MCF 10A (cell line): ENCODE data around the gene SART3. TPM values are rescaled to one million over a fixed set of nuclear protein-coding genes. Genes with fewer than 3 reads are reported as not detected.

Source experiments
- BruUV-seq: library from RNA; stranded (reverse); fragments of 400-500 nt; replicated peaks from 2 replicates; lab custom pipeline; 2021; lab: Mats Ljungman, UMichigan
- CTCF ChIA-PET: fragments of 300-600 bp; sonication (Branson Sonifier 250); formaldehyde crosslinking; extraction: SDS; loops from one replicate; lab custom pipeline; 2021; ENCODE audit warnings: antibody characterized with exemption, inconsistent platforms; lab: Yijun Ruan, JAX
- POLR2A ChIA-PET: fragments of 300-600, 350-650 bp; sonication (Branson Sonifier 250); formaldehyde crosslinking; extraction: SDS; loops from one replicate; lab custom pipeline; 2020; ENCODE audit warnings: antibody characterized with exemption, inconsistent platforms; lab: Yijun Ruan, JAX
- DNase-seq: peaks from one replicate; pipeline ENCODE4 v3.0.0-alpha.2; 2018; ENCODE audit not compliant: unreplicated experiment
- H3K27ac Mint-ChIP-seq: one replicate; pipeline ENCODE4 v1.8.0; 2022; ENCODE audit warnings: mild to moderate bottlenecking, low read depth, mixed read lengths; ENCODE audit not compliant: unreplicated experiment
- H3K27me3 Mint-ChIP-seq: one replicate; pipeline ENCODE4 v1.8.0; 2022; ENCODE audit warnings: mixed read lengths; ENCODE audit not compliant: insufficient read depth, unreplicated experiment
- H3K36me3 Mint-ChIP-seq: one replicate; pipeline ENCODE4 v1.8.0; 2022; ENCODE audit warnings: mild to moderate bottlenecking, moderate library complexity, mixed read lengths; ENCODE audit not compliant: insufficient read depth, unreplicated experiment
- H3K4me1 Mint-ChIP-seq: one replicate; pipeline ENCODE4 v1.8.0; 2022; ENCODE audit warnings: mixed read lengths; ENCODE audit not compliant: insufficient read depth, unreplicated experiment
- H3K4me3 Mint-ChIP-seq: one replicate; pipeline ENCODE4 v1.8.0; 2022; ENCODE audit warnings: mild to moderate bottlenecking, moderate library complexity, mixed read lengths; ENCODE audit not compliant: unreplicated experiment
- H3K9me3 Mint-ChIP-seq: one replicate; pipeline ENCODE4 v1.8.0; 2022; ENCODE audit warnings: mixed read lengths; ENCODE audit not compliant: unreplicated experiment
- intact Hi-C: fragments of 100-400 bp; cut with micrococcal nuclease; formaldehyde crosslinking; loops from 2 replicates; pipeline ENCODE4 v1.14.1; 2022
- total RNA-seq: library from RNA; stranded (reverse); gene quantifications from 2 replicates; pipeline ENCODE4 v1.2.3, GENCODE V29; 2022
- TF ChIP-seq, protein P1 (sequence below): fragments of 200-600 bp; IDR thresholded peaks from one replicate; pipeline ENCODE4 v1.8.0; 2022; ENCODE audit warnings: antibody characterized with exemption, mild to moderate bottlenecking; ENCODE audit not compliant: unreplicated experiment

SART3 gene
- total RNA-seq, 1 experiment from 2014 or later: 73.4 TPM

GRCh38 chr12:108584456-108585065, 23.6 kb upstream of the SART3 start:
- Mint-ChIP-seq H3K4me1 (no peaks in the 10 kb centered on the region), H3K27ac (no peak overlapping the region)
- CTCF ChIA-PET: interaction anchor here (1.1 to 1.2 kb wide), 2 partner anchors 12 to 33 kb away, joined by 3 to 4 read pairs; no protein-coding TSS in a partner anchor

DNA sequence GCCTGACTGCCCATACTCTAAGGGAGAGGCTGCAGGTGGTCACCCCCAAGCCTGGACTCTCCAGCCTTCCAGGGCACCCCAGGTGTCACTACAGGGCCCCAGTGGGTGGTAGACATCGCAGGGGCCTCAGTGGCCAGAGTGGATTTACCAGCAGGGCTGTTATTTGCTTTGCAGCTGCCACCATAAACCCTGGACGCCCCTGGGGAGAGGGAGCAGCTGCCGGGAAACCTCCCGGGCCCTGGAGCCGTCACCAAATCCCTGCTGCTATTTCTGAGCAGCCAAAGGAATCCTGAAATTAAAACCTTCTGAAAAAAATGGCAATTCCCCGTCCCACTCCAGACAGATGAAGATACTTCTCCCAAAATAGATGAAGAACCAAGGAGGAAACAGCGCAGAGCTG, 23.0 kb upstream of the SART3 start:
- Mint-ChIP-seq H3K27ac (no peak overlapping the region), H3K9me3 (peaks cover 4% of the 10 kb centered on the region), H3K4me1 (no peaks in the 10 kb centered on the region), H3K36me3 (no peaks in the 10 kb centered on the region), H3K27me3 (peaks cover 11% of the 10 kb centered on the region), H3K4me3 (no peak overlapping the region)
- ChIA-PET CTCF (interaction anchor here (1.1 to 1.2 kb wide), 2 partner anchors 11 to 34 kb away, joined by 3 to 4 read pairs; no protein-coding TSS in a partner anchor), POLR2A (no interaction called here)
- TF ChIP-seq, protein P1, sequence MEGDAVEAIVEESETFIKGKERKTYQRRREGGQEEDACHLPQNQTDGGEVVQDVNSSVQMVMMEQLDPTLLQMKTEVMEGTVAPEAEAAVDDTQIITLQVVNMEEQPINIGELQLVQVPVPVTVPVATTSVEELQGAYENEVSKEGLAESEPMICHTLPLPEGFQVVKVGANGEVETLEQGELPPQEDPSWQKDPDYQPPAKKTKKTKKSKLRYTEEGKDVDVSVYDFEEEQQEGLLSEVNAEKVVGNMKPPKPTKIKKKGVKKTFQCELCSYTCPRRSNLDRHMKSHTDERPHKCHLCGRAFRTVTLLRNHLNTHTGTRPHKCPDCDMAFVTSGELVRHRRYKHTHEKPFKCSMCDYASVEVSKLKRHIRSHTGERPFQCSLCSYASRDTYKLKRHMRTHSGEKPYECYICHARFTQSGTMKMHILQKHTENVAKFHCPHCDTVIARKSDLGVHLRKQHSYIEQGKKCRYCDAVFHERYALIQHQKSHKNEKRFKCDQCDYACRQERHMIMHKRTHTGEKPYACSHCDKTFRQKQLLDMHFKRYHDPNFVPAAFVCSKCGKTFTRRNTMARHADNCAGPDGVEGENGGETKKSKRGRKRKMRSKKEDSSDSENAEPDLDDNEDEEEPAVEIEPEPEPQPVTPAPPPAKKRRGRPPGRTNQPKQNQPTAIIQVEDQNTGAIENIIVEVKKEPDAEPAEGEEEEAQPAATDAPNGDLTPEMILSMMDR: no peak
- no TSS peak for BruUV-seq
- intact Hi-C loops: no loop called here
- no peak for DNase-seq

More at GRCh38 chr12:108584456-108585065, 23.6 kb upstream of the SART3 start:
- POLR2A ChIA-PET: no interaction called here
- Mint-ChIP-seq H3K9me3 (no peaks in the 10 kb centered on the region), H3K27me3 (peaks cover 11% of the 10 kb centered on the region), H3K36me3 (no peaks in the 10 kb centered on the region), H3K4me3 (no peak overlapping the region)
- DNase-seq: no peak
- intact Hi-C loops: no loop called here
- no TSS peak for BruUV-seq
- TF ChIP-seq, protein P1: no peak

DNA sequence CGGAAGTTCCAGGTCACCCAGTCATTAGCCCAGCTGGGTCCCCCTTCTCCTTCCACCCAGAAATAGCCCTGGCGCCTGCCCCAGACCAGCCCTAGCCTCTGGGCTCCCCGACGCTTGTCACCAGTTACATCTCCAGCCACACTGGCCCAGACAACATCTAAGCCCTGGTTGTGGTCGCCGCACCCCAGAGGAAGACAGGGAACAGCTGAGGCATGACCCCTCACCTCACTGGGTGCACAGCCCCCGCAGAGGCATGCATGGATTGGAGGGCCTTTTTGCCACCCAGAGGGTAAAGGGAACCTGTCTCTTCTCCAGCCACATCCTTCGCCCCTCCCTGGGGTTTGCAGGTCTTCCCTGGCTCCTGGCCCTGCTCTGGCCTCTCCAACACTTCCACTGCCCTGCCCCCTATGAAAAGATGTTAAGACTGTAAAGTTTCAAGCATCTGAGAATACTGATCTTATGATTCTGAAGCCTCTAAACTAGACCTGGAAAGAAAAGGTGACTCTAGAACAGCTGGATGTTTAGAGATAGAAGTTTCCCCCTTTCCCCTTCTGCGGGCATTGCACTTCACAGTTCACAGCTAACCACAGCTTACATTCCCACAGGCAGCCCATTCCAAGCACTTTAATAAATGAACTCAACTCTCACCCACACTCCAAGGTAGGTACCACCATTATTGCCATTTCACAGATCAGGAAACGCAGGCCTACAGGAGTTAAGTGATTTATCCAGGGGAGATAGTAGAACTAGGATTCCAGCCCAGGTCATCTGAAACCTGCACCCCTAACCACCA, 22.2 kb upstream of the SART3 start:
- H3K4me3 Mint-ChIP-seq: no peak overlapping the region
- CTCF ChIA-PET: interaction anchor here (1.2 to 1.5 kb wide), 2 partner anchors 10 to 35 kb away, joined by 3 to 13 read pairs; no protein-coding TSS in a partner anchor
- peaks cover 11% of the 10 kb centered on the region for H3K27me3 Mint-ChIP-seq
- peaks cover 10% of the 10 kb centered on the region for H3K9me3 Mint-ChIP-seq
- no peaks in the 10 kb centered on the region for H3K4me1 Mint-ChIP-seq
- no peaks in the 10 kb centered on the region for H3K36me3 Mint-ChIP-seq
- intact Hi-C loops: no loop called here
- TF ChIP-seq, protein P1: no peak
- POLR2A ChIA-PET: interaction anchor here (0.5 kb wide), 1 partner anchor 394 kb away, joined by 3 read pairs; no protein-coding TSS in a partner anchor
- DNase-seq: no peak
- H3K27ac Mint-ChIP-seq: no peak overlapping the region
- BruUV-seq: no TSS peak

DNA sequence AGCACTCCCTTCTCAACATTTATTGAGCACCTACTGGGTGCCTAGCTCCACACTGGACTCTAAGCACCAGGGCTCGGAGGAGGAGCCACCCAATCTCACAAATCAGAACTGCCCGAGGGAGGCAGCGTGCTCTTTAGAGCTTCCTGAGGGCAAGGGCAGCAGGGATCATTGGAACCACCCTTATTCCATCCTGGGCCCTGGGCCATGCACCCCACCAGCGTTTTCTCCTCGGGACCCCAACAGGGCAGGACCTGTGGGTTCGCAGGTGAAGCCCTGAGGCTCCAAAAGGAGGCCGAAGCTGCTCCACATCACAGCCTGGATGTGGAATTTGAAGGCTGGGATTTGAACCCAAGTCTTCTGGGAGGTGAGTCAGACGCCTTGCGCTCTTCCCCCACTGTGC, 21.5 kb upstream of the SART3 start:
- CTCF ChIA-PET: interaction anchor here (1.3 to 1.5 kb wide), 2 partner anchors 18 to 36 kb away, joined by 4 to 13 read pairs; no protein-coding TSS in a partner anchor
- H3K9me3 Mint-ChIP-seq: peaks cover 10% of the 10 kb centered on the region
- POLR2A ChIA-PET: interaction anchor here (0.5 kb wide), 1 partner anchor 17 kb away, joined by 4 read pairs; no protein-coding TSS in a partner anchor
- no peaks in the 10 kb centered on the region for H3K36me3 Mint-ChIP-seq
- peaks cover 11% of the 10 kb centered on the region for H3K27me3 Mint-ChIP-seq
- H3K4me3 Mint-ChIP-seq: no peak overlapping the region
- H3K27ac Mint-ChIP-seq: no peak overlapping the region
- DNase-seq: no peak
- TF ChIP-seq, protein P1: no peak
- intact Hi-C loops: no loop called here
- no peaks in the 10 kb centered on the region for H3K4me1 Mint-ChIP-seq
- BruUV-seq: no TSS peak
